Spleen (tissue), 7 donors: ENCODE measurements around the gene NLRP1.

Experiments used
- POLR2A ChIP-seq, 3 donors: fragments of 450-650 bp; IDR thresholded peaks; one replicate each; pipeline ENCODE4 v1.5.1; 2017; ENCODE audit warnings: antibody characterized with exemption in 3 of 3, mild to moderate bottlenecking in 1 of 3
- TF ChIP-seq, protein P1 (sequence below), 11 experiments: fragments of 200-600 bp in 7 of 11; fragments of 450-650 bp in 4 of 11; sonication (generic) in 4 of 11; IDR thresholded peaks in 8 of 11; conservative IDR thresholded peaks in 3 of 11; 1 replicate in 7 of 11; 2 replicates in 4 of 11; pipeline versions ENCODE4 v1.4.0 to v1.8.0; 2016 to 2021; ENCODE audit warnings: antibody characterized with exemption in 11 of 11, inconsistent platforms in 4 of 11, mild to moderate bottlenecking in 1 of 11
- donor health status: DM: no; HTN: no; CAD: no; lungs with moderate emphysema.
- donor health status: DM: no; HTN: no; CAD: no.
- donor health status: DM: no; HTN: no; CAD: no.

DNA sequence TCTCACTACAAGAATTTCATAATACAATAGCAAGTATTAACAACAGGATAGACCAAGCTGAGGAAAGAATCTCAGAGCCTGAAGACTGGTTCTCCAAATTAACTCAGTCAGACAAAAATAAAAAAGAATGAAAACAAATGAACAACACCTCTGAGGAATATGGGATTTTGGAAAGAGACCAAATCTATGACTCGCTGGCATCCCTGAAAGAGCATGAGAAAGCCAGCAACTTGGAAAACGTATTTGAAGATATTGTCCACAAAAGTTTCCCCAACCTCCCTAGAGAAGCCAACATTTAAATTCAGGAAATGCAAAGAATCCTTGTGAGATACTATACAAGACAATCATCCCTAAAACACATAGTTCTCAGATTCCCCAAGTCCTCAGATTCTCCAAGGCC, 20.9 kb downstream of the NLRP1 start:
- TF ChIP-seq, protein P1, sequence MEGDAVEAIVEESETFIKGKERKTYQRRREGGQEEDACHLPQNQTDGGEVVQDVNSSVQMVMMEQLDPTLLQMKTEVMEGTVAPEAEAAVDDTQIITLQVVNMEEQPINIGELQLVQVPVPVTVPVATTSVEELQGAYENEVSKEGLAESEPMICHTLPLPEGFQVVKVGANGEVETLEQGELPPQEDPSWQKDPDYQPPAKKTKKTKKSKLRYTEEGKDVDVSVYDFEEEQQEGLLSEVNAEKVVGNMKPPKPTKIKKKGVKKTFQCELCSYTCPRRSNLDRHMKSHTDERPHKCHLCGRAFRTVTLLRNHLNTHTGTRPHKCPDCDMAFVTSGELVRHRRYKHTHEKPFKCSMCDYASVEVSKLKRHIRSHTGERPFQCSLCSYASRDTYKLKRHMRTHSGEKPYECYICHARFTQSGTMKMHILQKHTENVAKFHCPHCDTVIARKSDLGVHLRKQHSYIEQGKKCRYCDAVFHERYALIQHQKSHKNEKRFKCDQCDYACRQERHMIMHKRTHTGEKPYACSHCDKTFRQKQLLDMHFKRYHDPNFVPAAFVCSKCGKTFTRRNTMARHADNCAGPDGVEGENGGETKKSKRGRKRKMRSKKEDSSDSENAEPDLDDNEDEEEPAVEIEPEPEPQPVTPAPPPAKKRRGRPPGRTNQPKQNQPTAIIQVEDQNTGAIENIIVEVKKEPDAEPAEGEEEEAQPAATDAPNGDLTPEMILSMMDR (IDR thresholded peaks at IDR 0.05 in 8 of 11, conservative IDR thresholded peaks at IDR 0.05 in 3 of 11), result no peak
- no peak for TF ChIP-seq POLR2A (IDR thresholded peaks at IDR 0.05)
